Neuronal stem cell (in vitro differentiated cells): ENCODE results near the gene UGT1A10.

Experiments used
- DNase-seq: peaks from one replicate; pipeline ENCODE4 v3.0.0-alpha.2; 2013; ENCODE audit warnings: low spot score
- H2AFZ ChIP-seq: one replicate; pipeline ENCODE4 v1.6.1; 2013; ENCODE audit warnings: mild to moderate bottlenecking, low read length, inconsistent platforms
- H2AK5ac ChIP-seq: 2 replicates; pipeline ENCODE4 v1.6.1; 2013; ENCODE audit warnings: low read depth, mild to moderate bottlenecking, inconsistent platforms, low read length, moderate library complexity, mixed read lengths
- H2BK120ac ChIP-seq: 2 replicates; pipeline ENCODE4 v1.6.1; 2013; ENCODE audit warnings: low read depth, mild to moderate bottlenecking, inconsistent platforms, low read length, moderate library complexity, mixed read lengths
- H2BK12ac ChIP-seq: one replicate; pipeline ENCODE4 v1.6.1; 2013; ENCODE audit warnings: low read length, inconsistent platforms
- H2BK15ac ChIP-seq: 2 replicates; pipeline ENCODE4 v1.6.1; 2013; ENCODE audit warnings: mild to moderate bottlenecking, low read length, inconsistent platforms, mixed read lengths
- H2BK5ac ChIP-seq: one replicate; pipeline ENCODE4 v1.6.1; 2013; ENCODE audit warnings: inconsistent platforms, mild to moderate bottlenecking, low read length, moderate library complexity
- H3K14ac ChIP-seq: one replicate; pipeline ENCODE4 v1.6.1; 2013; ENCODE audit warnings: low read length, inconsistent platforms
- H3K18ac ChIP-seq: 2 replicates; pipeline ENCODE4 v1.6.1; 2013; ENCODE audit warnings: low read length, inconsistent platforms
- H3K23ac ChIP-seq: 2 replicates; pipeline ENCODE4 v1.6.1; 2013; ENCODE audit warnings: low read depth, mild to moderate bottlenecking, mixed read lengths, low read length, inconsistent platforms; ENCODE audit not compliant: poor library complexity
- H3K27ac ChIP-seq: replicated peaks from 3 replicates; pipeline ENCODE4 v1.5.1; 2013; ENCODE audit warnings: low read length, inconsistent platforms
- H3K27me3 ChIP-seq, 3 experiments: 2 replicates each; pipeline ENCODE4 v1.6.1; 2013; ENCODE audit warnings: low read length in 3 of 3, mild to moderate bottlenecking in 2 of 3, inconsistent platforms in 1 of 3, low read depth in 1 of 3, mixed read lengths in 1 of 3, moderate library complexity in 1 of 3; ENCODE audit not compliant: control insufficient read depth in 3 of 3, insufficient read depth in 3 of 3
- H3K36me3 ChIP-seq, 2 donors: replicated peaks in 1 of 2; 2 replicates each; pipeline ENCODE4 v1.6.1; 2013; ENCODE audit warnings: low read length in 2 of 2; ENCODE audit not compliant: control insufficient read depth in 2 of 2, insufficient read depth in 2 of 2
- H3K4ac ChIP-seq: 2 replicates; pipeline ENCODE4 v1.6.1; 2013; ENCODE audit warnings: inconsistent platforms, mild to moderate bottlenecking, low read length, moderate library complexity
- H3K4me1 ChIP-seq, 2 donors: 1 replicate in 1 of 2; 2 replicates in 1 of 2; pipeline ENCODE4 v1.6.1; 2013; ENCODE audit warnings: low read length in 2 of 2, low read depth in 1 of 2; ENCODE audit not compliant: control insufficient read depth in 2 of 2, insufficient read depth in 1 of 2
- H3K4me2 ChIP-seq: one replicate; pipeline ENCODE4 v1.6.1; 2013; ENCODE audit warnings: mild to moderate bottlenecking, low read length, inconsistent platforms; ENCODE audit not compliant: insufficient read depth, poor library complexity, severe bottlenecking
- H3K4me3 ChIP-seq, 2 donors: 2 replicates each; pipeline ENCODE4 v1.5.1; 2013; ENCODE audit warnings: low read length in 2 of 2, mild to moderate bottlenecking in 2 of 2, inconsistent platforms in 1 of 2, moderate library complexity in 1 of 2
- H3K79me1 ChIP-seq: one replicate; pipeline ENCODE4 v1.6.1; 2013; ENCODE audit warnings: low read depth, mild to moderate bottlenecking, inconsistent platforms, low read length, moderate library complexity
- H3K9ac ChIP-seq: one replicate; pipeline ENCODE4 v1.6.1; 2013; ENCODE audit warnings: mild to moderate bottlenecking, low read depth, low read length, inconsistent platforms; ENCODE audit not compliant: poor library complexity
- H3K9me3 ChIP-seq, 2 donors: replicated peaks in 1 of 2; 2 replicates each; pipeline versions ENCODE3 to v1.6.1; 2013; ENCODE audit warnings: low read length in 2 of 2, mild to moderate bottlenecking in 2 of 2, inconsistent platforms in 1 of 2, low read depth in 1 of 2, mixed read lengths in 1 of 2, moderate library complexity in 1 of 2; ENCODE audit not compliant: control insufficient read depth in 2 of 2, insufficient read depth in 1 of 2
- H4K8ac ChIP-seq: one replicate; pipeline ENCODE4 v1.6.1; 2013; ENCODE audit warnings: low read depth, mild to moderate bottlenecking, inconsistent platforms, low read length, moderate library complexity
- H4K91ac ChIP-seq: one replicate; pipeline ENCODE4 v1.6.1; 2013; ENCODE audit warnings: low read length, low read depth, mild to moderate bottlenecking, inconsistent platforms; ENCODE audit not compliant: poor library complexity
- WGBS, 2 donors: extraction: QIAGEN DNeasy Blood & Tissue Kit; methylation state at CpG; one replicate each; pipeline ENCODE4 v1.1.7; 2013; ENCODE audit warnings: missing lambda C conversion rate in 2 of 2, mixed read lengths in 1 of 2; ENCODE audit not compliant: insufficient read length in 2 of 2, insufficient replicate concordance in 1 of 2; ENCODE audit errors: extremely low coverage in 2 of 2; 5-methylcytosine and 5-hydroxymethylcytosine counted together

The UGT1A10 gene

GRCh38 chr2:233811087-233811486 is 174.8 kb downstream of the UGT1A10 start:
- WGBS, 2 donors, result no CpG with 5 or more reads among the region's 4 CpGs
- Histone ChIP-seq H2AFZ (no peak overlapping the region), H4K91ac (no peak overlapping the region), H2AK5ac (peak overlapping the region; percentile 63), H3K4me3 (no peak overlapping the region), H3K14ac (no peak overlapping the region), H3K9ac (no peak overlapping the region), H2BK12ac (no peak overlapping the region), H3K4me2 (no peak overlapping the region), H3K27ac (no peak overlapping the region), H4K8ac (no peak overlapping the region), H3K36me3 (no peaks in the 10 kb centered on the region), H3K27me3 (peaks cover 0 to 6% (median 0%) of the 10 kb centered on the region in 3 experiments), H3K79me1 (no peaks in the 10 kb centered on the region), H3K4me1 (no peaks in the 10 kb centered on the region), H3K23ac (no peak overlapping the region), H3K9me3 (no peaks in the 10 kb centered on the region), H3K18ac (no peak overlapping the region), H2BK5ac (no peak overlapping the region), H2BK120ac (no peak overlapping the region), H3K4ac (no peak overlapping the region), H2BK15ac (no peak overlapping the region)
- no peak for DNase-seq

- no peaks in the 10 kb centered on the region for H3K4me1 ChIP-seq
- H2AFZ ChIP-seq, result no peak overlapping the region
- H3K18ac ChIP-seq, result no peak overlapping the region
- no peak overlapping the region for H2BK12ac ChIP-seq
- H3K14ac ChIP-seq, result no peak overlapping the region
- H3K23ac ChIP-seq, result no peak overlapping the region
- H3K27ac ChIP-seq, result no peak overlapping the region
- no peaks in the 10 kb centered on the region for H3K79me1 ChIP-seq
- H4K91ac ChIP-seq, result no peak overlapping the region
- DNase-seq, result no peak
- no peak overlapping the region for H3K4me3 ChIP-seq
- no peak overlapping the region for H2BK5ac ChIP-seq
- peak overlapping the region; percentile 63 for H2AK5ac ChIP-seq
- no peak overlapping the region for H3K4ac ChIP-seq
- H4K8ac ChIP-seq, result no peak overlapping the region
- H3K4me2 ChIP-seq, result no peak overlapping the region
- peaks cover 0 to 6% (median 0%) of the 10 kb centered on the region in 3 experiments for H3K27me3 ChIP-seq
- no peak overlapping the region for H3K9ac ChIP-seq
- H3K36me3 ChIP-seq, result no peaks in the 10 kb centered on the region
- WGBS, 2 donors, result no CpG with 5 or more reads among the region's 8 CpGs
- no peaks in the 10 kb centered on the region for H3K9me3 ChIP-seq
- H2BK120ac ChIP-seq, result no peak overlapping the region
- H2BK15ac ChIP-seq, result no peak overlapping the region
These were observed 175.5 kb downstream of the UGT1A10 start for GRCh38 chr2:233811732-233812131.

GRCh38 chr2:233813236-233814055 is 177.2 kb downstream of the UGT1A10 start:
- Histone ChIP-seq H3K4me3 (no peak overlapping the region), H3K18ac (no peak overlapping the region), H3K14ac (no peak overlapping the region), H3K9ac (no peak overlapping the region), H3K4me1 (no peaks in the 10 kb centered on the region), H3K4ac (no peak overlapping the region), H2BK15ac (no peak overlapping the region), H2AFZ (no peak overlapping the region), H3K4me2 (no peak overlapping the region), H3K27ac (no peak overlapping the region), H4K91ac (no peak overlapping the region), H3K79me1 (no peaks in the 10 kb centered on the region), H2AK5ac (no peak overlapping the region), H2BK12ac (no peak overlapping the region), H2BK5ac (no peak overlapping the region), H3K9me3 (no peaks in the 10 kb centered on the region), H2BK120ac (no peak overlapping the region), H4K8ac (no peak overlapping the region), H3K36me3 (no peaks in the 10 kb centered on the region), H3K27me3 (peaks cover 0 to 2% (median 0%) of the 10 kb centered on the region in 3 experiments), H3K23ac (no peak overlapping the region)
- no CpG with 5 or more reads among the region's 3 CpGs for WGBS, 2 donors
- no peak for DNase-seq

GRCh38 chr2:233814056-233814835 is 178.0 kb downstream of the UGT1A10 start:
- no peak overlapping the region for H2AK5ac ChIP-seq
- H3K4me1 ChIP-seq, result no peaks in the 10 kb centered on the region
- WGBS, 2 donors, result no CpG with 5 or more reads among the region's 2 CpGs
- H2BK5ac ChIP-seq, result no peak overlapping the region
- no peaks in the 10 kb centered on the region for H3K79me1 ChIP-seq
- no peak overlapping the region for H3K4ac ChIP-seq
- H3K23ac ChIP-seq, result no peak overlapping the region
- H3K18ac ChIP-seq, result peak overlapping the region; percentile 71
- H3K14ac ChIP-seq, result no peak overlapping the region
- no peak overlapping the region for H2BK15ac ChIP-seq
- no peak overlapping the region for H3K27ac ChIP-seq
- H3K9ac ChIP-seq, result no peak overlapping the region
- no peaks in the 10 kb centered on the region for H3K36me3 ChIP-seq
- no peaks in the 10 kb centered on the region for H3K27me3 ChIP-seq
- no peaks in the 10 kb centered on the region for H3K9me3 ChIP-seq
- H2BK120ac ChIP-seq, result no peak overlapping the region
- no peak overlapping the region for H4K91ac ChIP-seq
- no peak overlapping the region for H3K4me3 ChIP-seq
- H2AFZ ChIP-seq, result no peak overlapping the region
- no peak for DNase-seq
- no peak overlapping the region for H3K4me2 ChIP-seq
- no peak overlapping the region for H2BK12ac ChIP-seq
- no peak overlapping the region for H4K8ac ChIP-seq
